Neural crest cell (in vitro differentiated cells): Measurements from ENCODE around the gene LHFPL3. TPM values are rescaled to one million over a fixed set of nuclear protein-coding genes. Genes with fewer than 3 reads are reported as not detected.

Experiments used
- DNase-seq: peaks from one replicate; pipeline ENCODE4 v3.0.0; 2021; ENCODE audit warnings: low read depth, mixed read lengths, low spot score
- H3K27ac Mint-ChIP-seq: one replicate; pipeline ENCODE4 v1.8.0; 2021; ENCODE audit warnings: mild to moderate bottlenecking, mixed read lengths; ENCODE audit not compliant: unreplicated experiment
- H3K27me3 Mint-ChIP-seq: 2 replicates; pipeline ENCODE4 v1.8.0; 2021; ENCODE audit warnings: low read depth, mild to moderate bottlenecking, mixed read lengths
- H3K36me3 Mint-ChIP-seq: 2 replicates; pipeline ENCODE4 v1.8.0; 2021; ENCODE audit warnings: low read depth, mild to moderate bottlenecking, mixed read lengths
- H3K4me1 Mint-ChIP-seq: 2 replicates; pipeline ENCODE4 v1.8.0; 2021; ENCODE audit warnings: mixed read lengths
- H3K4me3 Mint-ChIP-seq: one replicate; pipeline ENCODE4 v1.8.0; 2021; ENCODE audit warnings: mild to moderate bottlenecking, mixed read lengths
- H3K9me3 Mint-ChIP-seq: 2 replicates; pipeline ENCODE4 v1.8.0; 2021; ENCODE audit warnings: mixed read lengths
- CTCF ChIP-seq: fragments of 200-600 bp; sonication (generic); conservative IDR thresholded peaks from 2 replicates; pipeline ENCODE4 v1.5.0; 2021; ENCODE audit warnings: antibody characterized with exemption, mild to moderate bottlenecking
- total RNA-seq: library from RNA; stranded (reverse); gene quantifications from 2 replicates; pipeline ENCODE4 v1.2.1, GENCODE V29; 2021

The LHFPL3 gene
- total RNA-seq, 1 donor from 2014 or later = not detected

- TF ChIP-seq CTCF = no peak
Observed at GRCh38 chr7:104497379-104497967, 169.1 kb downstream of the LHFPL3 start.

GRCh38 chr7:104499975-104500374 is 171.6 kb downstream of the LHFPL3 start:
- Mint-ChIP-seq H3K27ac (no peak overlapping the region), H3K27me3 (peaks cover 15% of the 10 kb centered on the region), H3K36me3 (no peaks in the 10 kb centered on the region), H3K9me3 (peaks cover under 1% of the 10 kb centered on the region), H3K4me3 (no peak overlapping the region), H3K4me1 (no peaks in the 10 kb centered on the region)
- DNase-seq = no peak
- no peak for TF ChIP-seq CTCF

More at GRCh38 chr7:104497379-104497967, 169.1 kb downstream of the LHFPL3 start:
- Mint-ChIP-seq H3K4me1 (no peaks in the 10 kb centered on the region), H3K27me3 (peaks cover 18% of the 10 kb centered on the region), H3K9me3 (peaks cover 4% of the 10 kb centered on the region), H3K36me3 (no peaks in the 10 kb centered on the region), H3K4me3 (no peak overlapping the region), H3K27ac (no peak overlapping the region)
- no peak for DNase-seq

DNA sequence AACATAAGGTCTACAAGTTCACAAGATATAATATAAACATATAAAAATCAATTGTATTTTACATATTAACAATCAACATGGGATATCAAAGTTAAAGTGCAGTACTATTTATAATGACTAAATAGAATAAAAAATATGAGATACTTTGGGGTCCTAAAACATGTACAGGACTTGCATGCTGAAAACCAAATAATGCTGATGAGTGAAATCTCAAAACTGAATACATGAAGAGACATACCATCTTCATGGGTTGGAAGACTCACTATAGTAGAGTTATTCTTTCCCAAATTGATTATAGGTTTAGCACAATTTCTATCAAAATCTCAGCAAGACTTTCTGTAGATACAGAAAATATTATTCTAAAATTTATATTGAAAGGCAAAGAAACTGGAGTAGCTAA is 181.5 kb downstream of the LHFPL3 start:
- TF ChIP-seq CTCF = no peak
- Mint-ChIP-seq H3K9me3 (peaks cover 13% of the 10 kb centered on the region), H3K27ac (no peak overlapping the region), H3K4me1 (no peaks in the 10 kb centered on the region), H3K4me3 (no peak overlapping the region), H3K27me3 (peaks cover 5% of the 10 kb centered on the region), H3K36me3 (no peaks in the 10 kb centered on the region)
- no peak for DNase-seq

DNA sequence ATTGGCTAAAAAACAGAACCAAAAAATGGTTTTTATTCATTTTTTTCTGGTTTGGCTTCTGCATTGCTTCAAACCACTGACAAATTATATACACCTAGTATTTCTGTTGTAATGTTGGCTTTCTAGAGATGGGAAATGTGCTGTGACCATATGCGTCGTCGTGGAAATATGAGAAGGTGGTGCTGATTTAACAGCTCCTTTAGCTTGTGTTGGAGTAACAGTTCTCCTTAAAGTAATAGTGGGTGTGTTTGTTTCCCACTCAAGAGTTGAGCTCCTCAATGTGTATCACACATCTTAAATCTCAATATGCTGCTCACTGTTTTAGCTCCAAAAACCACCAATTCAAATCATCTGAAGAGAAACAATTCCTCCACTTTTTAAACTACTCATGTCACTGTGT is 196.4 kb downstream of the LHFPL3 start:
- no peak for TF ChIP-seq CTCF
- Mint-ChIP-seq H3K27ac (no peak overlapping the region), H3K4me3 (no peak overlapping the region), H3K9me3 (peaks cover 14% of the 10 kb centered on the region), H3K27me3 (peaks cover 11% of the 10 kb centered on the region), H3K36me3 (no peaks in the 10 kb centered on the region), H3K4me1 (no peaks in the 10 kb centered on the region)
- no peak for DNase-seq

DNA sequence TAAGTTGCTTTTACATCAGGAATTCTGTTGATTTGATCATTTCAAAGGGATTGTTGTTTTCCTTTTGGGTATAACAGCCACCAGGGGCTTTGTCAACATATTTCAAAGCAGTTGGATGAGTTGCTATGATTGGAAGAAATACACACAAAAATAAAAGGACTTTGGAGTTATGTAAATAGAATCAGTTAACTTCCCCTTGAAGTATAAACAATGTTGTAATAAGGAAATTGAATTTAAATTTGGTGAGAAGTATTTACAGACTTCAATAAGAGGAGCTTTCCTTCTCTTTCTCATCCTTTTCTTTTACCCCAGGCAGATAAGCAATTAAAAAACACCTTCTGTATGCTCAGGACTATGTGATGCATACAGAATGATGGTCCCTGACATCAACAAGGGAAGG is 199.7 kb downstream of the LHFPL3 start:
- no peak overlapping the region for H3K27ac Mint-ChIP-seq
- no peaks in the 10 kb centered on the region for H3K4me1 Mint-ChIP-seq
- H3K9me3 Mint-ChIP-seq = peaks cover 11% of the 10 kb centered on the region
- TF ChIP-seq CTCF = no peak
- peaks cover 11% of the 10 kb centered on the region for H3K27me3 Mint-ChIP-seq
- no peak for DNase-seq
- H3K4me3 Mint-ChIP-seq = no peak overlapping the region
- no peaks in the 10 kb centered on the region for H3K36me3 Mint-ChIP-seq

GRCh38 chr7:104529567-104529966 is 201.2 kb downstream of the LHFPL3 start:
- H3K4me1 Mint-ChIP-seq = no peaks in the 10 kb centered on the region
- no peak overlapping the region for H3K4me3 Mint-ChIP-seq
- no peak for DNase-seq
- no peak for TF ChIP-seq CTCF
- H3K27ac Mint-ChIP-seq = no peak overlapping the region
- H3K9me3 Mint-ChIP-seq = peaks cover 11% of the 10 kb centered on the region
- no peaks in the 10 kb centered on the region for H3K36me3 Mint-ChIP-seq
- H3K27me3 Mint-ChIP-seq = peaks cover 11% of the 10 kb centered on the region
